ENCODE results near the gene PARD3. TPM values are rescaled to one million over a fixed set of nuclear protein-coding genes. Genes with fewer than 3 reads are reported as not detected.

Gene PARD3
- total RNA-seq, 1 experiment from 2014 or later, result 46.3 TPM

DNA sequence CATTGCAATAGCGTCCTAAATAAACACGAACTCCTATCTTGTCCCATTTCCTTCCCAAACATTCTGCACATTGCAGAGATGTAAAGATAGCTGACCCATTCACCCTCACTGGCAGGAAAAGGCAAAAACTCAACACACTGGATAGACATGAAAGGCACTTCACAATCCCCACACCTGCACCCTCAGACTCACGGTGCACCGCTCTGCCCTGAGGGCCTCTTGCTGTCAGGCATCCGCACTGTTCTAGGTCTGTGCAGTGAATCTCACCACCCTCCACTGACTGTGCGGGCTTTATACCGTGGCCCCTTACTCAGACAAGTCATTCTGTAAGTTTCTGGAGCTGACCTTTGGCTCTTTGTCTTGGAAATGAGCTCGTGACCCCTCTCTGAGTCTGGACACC lies 42.9 kb upstream of the PARD3 start:
- H3K4me3 ChIP-seq (replicated peaks in 1 of 2; ENCODE audit: low read depth in 1 of 2, low read length in 2 of 2), result no peak overlapping the region
- no peak overlapping the region for H3K4me2 ChIP-seq (ENCODE audit: low read length)
- TF ChIP-seq POLR2AphosphoS5 (IDR thresholded peaks at IDR 0.05; ENCODE audit: low read depth, low read length) (no peak), JUND (IDR thresholded peaks at IDR 0.05) (no peak), TCF7L2 (IDR thresholded peaks at IDR 0.05; ENCODE audit: borderline replicate concordance, extremely low read depth, insufficient read depth, insufficient read length) (no peak), SRF (IDR thresholded peaks at IDR 0.05; ENCODE audit: low read depth) (no peak), CEBPB (IDR thresholded peaks at IDR 0.05; ENCODE audit: low read depth) (no peak), EGR1 (IDR thresholded peaks at IDR 0.05; ENCODE audit: low read depth) (no peak), EZH2 (IDR thresholded peaks at IDR 0.05) (no peak), ZNF274 (IDR thresholded peaks at IDR 0.05; ENCODE audit: low read depth, low read length) (no peak), FOSL1 (IDR thresholded peaks at IDR 0.05; ENCODE audit: low read depth) (no peak), CBX3 (IDR thresholded peaks at IDR 0.05; ENCODE audit: low read depth) (no peak), CTCF (IDR thresholded peaks at IDR 0.05 in 2 of 3, conservative IDR thresholded peaks at IDR 0.05 in 1 of 3; ENCODE audit: borderline replicate concordance in 1 of 3, insufficient read depth in 1 of 3, low read depth in 2 of 3, low read length in 2 of 3) (no peak), SP1 (IDR thresholded peaks at IDR 0.05; ENCODE audit: low read depth) (no peak), MAX (IDR thresholded peaks at IDR 0.05) (no peak), EZH2phosphoT487 (IDR thresholded peaks at IDR 0.05; ENCODE audit: borderline replicate concordance) (no peak), REST (IDR thresholded peaks at IDR 0.05; ENCODE audit: low read depth) (no peak), ELF1 (IDR thresholded peaks at IDR 0.05; ENCODE audit: borderline replicate concordance, low read depth) (no peak)
- TF ChIP-seq, protein P1, sequence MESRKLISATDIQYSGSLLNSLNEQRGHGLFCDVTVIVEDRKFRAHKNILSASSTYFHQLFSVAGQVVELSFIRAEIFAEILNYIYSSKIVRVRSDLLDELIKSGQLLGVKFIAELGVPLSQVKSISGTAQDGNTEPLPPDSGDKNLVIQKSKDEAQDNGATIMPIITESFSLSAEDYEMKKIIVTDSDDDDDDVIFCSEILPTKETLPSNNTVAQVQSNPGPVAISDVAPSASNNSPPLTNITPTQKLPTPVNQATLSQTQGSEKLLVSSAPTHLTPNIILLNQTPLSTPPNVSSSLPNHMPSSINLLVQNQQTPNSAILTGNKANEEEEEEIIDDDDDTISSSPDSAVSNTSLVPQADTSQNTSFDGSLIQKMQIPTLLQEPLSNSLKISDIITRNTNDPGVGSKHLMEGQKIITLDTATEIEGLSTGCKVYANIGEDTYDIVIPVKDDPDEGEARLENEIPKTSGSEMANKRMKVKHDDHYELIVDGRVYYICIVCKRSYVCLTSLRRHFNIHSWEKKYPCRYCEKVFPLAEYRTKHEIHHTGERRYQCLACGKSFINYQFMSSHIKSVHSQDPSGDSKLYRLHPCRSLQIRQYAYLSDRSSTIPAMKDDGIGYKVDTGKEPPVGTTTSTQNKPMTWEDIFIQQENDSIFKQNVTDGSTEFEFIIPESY (IDR thresholded peaks at IDR 0.05; ENCODE audit: extremely low read depth, insufficient replicate concordance, low read length), result no peak
- H3K36me3 ChIP-seq (ENCODE audit: control insufficient read depth in 1 of 2, insufficient read depth in 2 of 2, low read length in 2 of 2), result no peaks in the 10 kb centered on the region
- ATAC-seq (no peak), DNase-seq (ENCODE audit: low read depth, low spot score) (no peak)
- H3K9me2 ChIP-seq (ENCODE audit: insufficient read depth), result no peaks in the 10 kb centered on the region
- no peak overlapping the region for H2AFZ ChIP-seq (ENCODE audit: low read depth, low read length, poor library complexity, severe bottlenecking)
- CTCF ChIA-PET, result no interaction called here
- intact Hi-C loops (cut with micrococcal nuclease), result no loop called here
- H3K4me1 ChIP-seq (ENCODE audit: control insufficient read depth in 1 of 2, insufficient read depth in 2 of 2, low read length in 2 of 2), result peaks cover 2 to 5% of the 10 kb centered on the region in 2 experiments; a peak in 2 of 4 replicates
- H3K79me2 ChIP-seq (ENCODE audit: insufficient read depth, low read length), result no peaks in the 10 kb centered on the region
- H3K9me3 ChIP-seq (ENCODE audit: control insufficient read depth in 1 of 2, insufficient read depth in 1 of 2, low read depth in 1 of 2, low read length in 2 of 2), result no peaks in the 10 kb centered on the region
- no TSS peak for BruUV-seq (replicated peaks)
- RAD21 ChIA-PET (ENCODE audit: low non-redundant PET in 1 of 2, low total read pairs in 2 of 2, uncharacterized antibody in 2 of 2, unreplicated experiment in 2 of 2), result no interaction called here
- H3K27ac ChIP-seq (ENCODE audit: low read depth, low read length), result no peak overlapping the region
- H3K27me3 ChIP-seq (ENCODE audit: insufficient read depth, low read length), result no peaks in the 10 kb centered on the region
- POLR2A ChIA-PET, result no interaction called here
- no peaks in the 10 kb centered on the region for H4K20me1 ChIP-seq (ENCODE audit: insufficient read depth)
- no peak overlapping the region for H3K9ac ChIP-seq (ENCODE audit: low read length)

Data from HCT116 (cell line).